Measurements from ENCODE around the gene R3HDM1. TPM values are rescaled to one million over a fixed set of nuclear protein-coding genes. Genes with fewer than 3 reads are reported as not detected.

R3HDM1 gene
- total and polyA plus RNA-seq, 2 of the 4 experiments (the other 2 are of a cell fraction): 5.9 to 38.1 TPM

DNA sequence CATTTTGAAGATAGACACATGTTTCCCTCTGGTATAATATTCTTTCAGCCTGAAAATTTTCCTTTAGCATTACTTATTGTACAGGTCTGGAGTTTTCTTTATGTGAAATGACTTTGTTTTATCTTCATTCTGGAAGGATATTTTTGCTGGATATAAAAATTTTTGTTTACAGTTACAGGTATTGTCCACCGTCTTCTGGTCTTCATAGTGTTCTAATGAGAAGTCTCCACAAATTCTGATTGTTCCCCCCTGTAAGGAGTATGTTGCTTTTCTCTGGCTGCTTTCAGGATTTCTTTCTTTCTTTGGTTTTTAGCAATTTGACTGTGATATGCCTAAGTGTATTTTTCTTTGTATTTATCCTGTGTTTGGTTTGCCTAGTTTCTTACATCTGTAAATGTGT, 225.4 kb downstream of the R3HDM1 start:
- Histone ChIP-seq H2BK15ac (ENCODE audit: low read depth, low read length) (no peak overlapping the region), H3K27ac (ENCODE audit: insufficient read depth, low read length) (no peak overlapping the region), H3K4ac (ENCODE audit: low read depth, low read length) (no peak overlapping the region), H2AK5ac (ENCODE audit: low read depth, low read length) (no peak overlapping the region), H3K18ac (ENCODE audit: low read depth, low read length) (no peak overlapping the region), H3K4me1 (ENCODE audit: control insufficient read depth, insufficient read depth, low read length) (no peaks in the 10 kb centered on the region), H2AK9ac (replicated peaks; ENCODE audit: low read depth, low read length, poor library complexity) (no peak overlapping the region), H2BK5ac (ENCODE audit: low read depth, low read length, poor library complexity, severe bottlenecking) (no peak overlapping the region), H4K5ac (ENCODE audit: low read depth, low read length) (no peak overlapping the region), H3K4me2 (ENCODE audit: low read depth, low read length) (no peak overlapping the region), H3K23ac (ENCODE audit: low read depth, low read length) (no peak overlapping the region), H3K56ac (ENCODE audit: extremely low read depth, insufficient read depth, low read length) (no peak overlapping the region), H3K79me1 (ENCODE audit: low read depth in 1 of 2, low read length in 2 of 2) (peaks cover 14 to 19% of the 10 kb centered on the region in 2 experiments), H3K9ac (ENCODE audit: low read depth, low read length) (no peak overlapping the region), H2BK120ac (ENCODE audit: low read depth, low read length) (no peak overlapping the region), H3K14ac (replicated peaks; ENCODE audit: low read depth, low read length) (no peak overlapping the region), H4K20me1 (ENCODE audit: insufficient read depth, low read length) (peaks cover 3% of the 10 kb centered on the region; the same call in 1 of the 2 replicates), H4K91ac (ENCODE audit: insufficient read depth, low read depth, low read length) (no peak overlapping the region), H4K8ac (ENCODE audit: low read depth in 2 of 2, low read length in 2 of 2) (no peak overlapping the region), H3K27me3 (ENCODE audit: control insufficient read depth, insufficient read depth, low read length) (no peaks in the 10 kb centered on the region), H3K9me3 (ENCODE audit: control insufficient read depth, insufficient read depth, low read length) (peaks cover 2% of the 10 kb centered on the region; the same call in 1 of the 2 replicates), H2AFZ (replicated peaks; ENCODE audit: low read length, poor library complexity) (no peak overlapping the region), H2BK20ac (ENCODE audit: low read depth, low read length) (no peak overlapping the region), H3K9me1 (ENCODE audit: insufficient read depth, low read length) (peaks cover 3% of the 10 kb centered on the region; the same call in 1 of the 2 replicates), H3K36me3 (ENCODE audit: control insufficient read depth, insufficient read depth, low read length) (peaks cover 46% of the 10 kb centered on the region), H3K4me3 (ENCODE audit: insufficient read depth, low read depth, low read length) (no peak overlapping the region)
- in situ Hi-C loops (cut with MboI; ENCODE audit: low sequenced_read_pairs): no loop called here
- intact Hi-C loops (cut with micrococcal nuclease): loop anchor here (2.0 kb wide), 1 partner anchor 22 kb away; no protein-coding TSS in a partner anchor
- ATAC-seq (ENCODE audit: low read depth): no peak
- POLR2A ChIA-PET (ENCODE audit: unreplicated experiment): interaction anchor here (1.1 kb wide), 1 partner anchor 14 kb away, joined by 3 read pairs; no protein-coding TSS in a partner anchor
- CTCF ChIA-PET: interaction anchor here (1.9 kb wide), 1 partner anchor 12 kb away, joined by 8 read pairs; no protein-coding TSS in a partner anchor
- no peak for TF ChIP-seq CEBPB (IDR thresholded peaks at IDR 0.05; ENCODE audit: low read depth, low read length)
- TF ChIP-seq RAD21 (IDR thresholded peaks at IDR 0.05; ENCODE audit: low read length): no peak
- TF ChIP-seq SMC3 (IDR thresholded peaks at IDR 0.05; ENCODE audit: low read depth, low read length): no peak
- TF ChIP-seq, protein P1, sequence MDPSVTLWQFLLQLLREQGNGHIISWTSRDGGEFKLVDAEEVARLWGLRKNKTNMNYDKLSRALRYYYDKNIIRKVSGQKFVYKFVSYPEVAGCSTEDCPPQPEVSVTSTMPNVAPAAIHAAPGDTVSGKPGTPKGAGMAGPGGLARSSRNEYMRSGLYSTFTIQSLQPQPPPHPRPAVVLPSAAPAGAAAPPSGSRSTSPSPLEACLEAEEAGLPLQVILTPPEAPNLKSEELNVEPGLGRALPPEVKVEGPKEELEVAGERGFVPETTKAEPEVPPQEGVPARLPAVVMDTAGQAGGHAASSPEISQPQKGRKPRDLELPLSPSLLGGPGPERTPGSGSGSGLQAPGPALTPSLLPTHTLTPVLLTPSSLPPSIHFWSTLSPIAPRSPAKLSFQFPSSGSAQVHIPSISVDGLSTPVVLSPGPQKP (IDR thresholded peaks at IDR 0.05; ENCODE audit: borderline replicate concordance, low read depth, low read length): no peak
- no peak for TF ChIP-seq MAZ (IDR thresholded peaks at IDR 0.05; ENCODE audit: borderline replicate concordance, low read depth, low read length)
- no peak for TF ChIP-seq CHD1 (IDR thresholded peaks at IDR 0.05; ENCODE audit: low read depth, low read length)
- no peak for TF ChIP-seq RCOR1 (IDR thresholded peaks at IDR 0.05; ENCODE audit: insufficient replicate concordance, low read length)
- TF ChIP-seq POLR2A (IDR thresholded peaks at IDR 0.05; ENCODE audit: low read depth, low read length): no peak
- TF ChIP-seq, protein P2, sequence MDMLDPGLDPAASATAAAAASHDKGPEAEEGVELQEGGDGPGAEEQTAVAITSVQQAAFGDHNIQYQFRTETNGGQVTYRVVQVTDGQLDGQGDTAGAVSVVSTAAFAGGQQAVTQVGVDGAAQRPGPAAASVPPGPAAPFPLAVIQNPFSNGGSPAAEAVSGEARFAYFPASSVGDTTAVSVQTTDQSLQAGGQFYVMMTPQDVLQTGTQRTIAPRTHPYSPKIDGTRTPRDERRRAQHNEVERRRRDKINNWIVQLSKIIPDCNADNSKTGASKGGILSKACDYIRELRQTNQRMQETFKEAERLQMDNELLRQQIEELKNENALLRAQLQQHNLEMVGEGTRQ (IDR thresholded peaks at IDR 0.05; ENCODE audit: low read depth, low read length): no peak
- no peak for TF ChIP-seq NFE2L2 (IDR thresholded peaks at IDR 0.05; ENCODE audit: low read depth, low read length)
- no peak for TF ChIP-seq BHLHE40 (IDR thresholded peaks at IDR 0.05; ENCODE audit: low read depth, low read length)
- no peak for TF ChIP-seq MAFK (IDR thresholded peaks at IDR 0.05; ENCODE audit: low read depth, low read length)
- TF ChIP-seq MXI1 (IDR thresholded peaks at IDR 0.05; ENCODE audit: borderline replicate concordance, low read depth, low read length): no peak
- TF ChIP-seq, protein P3, sequence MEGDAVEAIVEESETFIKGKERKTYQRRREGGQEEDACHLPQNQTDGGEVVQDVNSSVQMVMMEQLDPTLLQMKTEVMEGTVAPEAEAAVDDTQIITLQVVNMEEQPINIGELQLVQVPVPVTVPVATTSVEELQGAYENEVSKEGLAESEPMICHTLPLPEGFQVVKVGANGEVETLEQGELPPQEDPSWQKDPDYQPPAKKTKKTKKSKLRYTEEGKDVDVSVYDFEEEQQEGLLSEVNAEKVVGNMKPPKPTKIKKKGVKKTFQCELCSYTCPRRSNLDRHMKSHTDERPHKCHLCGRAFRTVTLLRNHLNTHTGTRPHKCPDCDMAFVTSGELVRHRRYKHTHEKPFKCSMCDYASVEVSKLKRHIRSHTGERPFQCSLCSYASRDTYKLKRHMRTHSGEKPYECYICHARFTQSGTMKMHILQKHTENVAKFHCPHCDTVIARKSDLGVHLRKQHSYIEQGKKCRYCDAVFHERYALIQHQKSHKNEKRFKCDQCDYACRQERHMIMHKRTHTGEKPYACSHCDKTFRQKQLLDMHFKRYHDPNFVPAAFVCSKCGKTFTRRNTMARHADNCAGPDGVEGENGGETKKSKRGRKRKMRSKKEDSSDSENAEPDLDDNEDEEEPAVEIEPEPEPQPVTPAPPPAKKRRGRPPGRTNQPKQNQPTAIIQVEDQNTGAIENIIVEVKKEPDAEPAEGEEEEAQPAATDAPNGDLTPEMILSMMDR (conservative IDR thresholded peaks at IDR 0.05; ENCODE audit: low read depth, low read length): no peak
- no peak for TF ChIP-seq RFX5 (IDR thresholded peaks at IDR 0.05; ENCODE audit: low read depth, low read length)
- TF ChIP-seq FOS (IDR thresholded peaks at IDR 0.05; ENCODE audit: low read depth, low read length): no peak
- no CpG with 5 or more reads among the region's 1 CpG for WGBS, 2 experiments (ENCODE audit: extremely low coverage in 2 of 2, insufficient read length in 1 of 2)
- no TSS peak for BruUV-seq (replicated peaks)
- DNase-seq: no peak
- dilution Hi-C loops (cut with HindIII; ENCODE audit: low sequenced_read_pairs, unreplicated experiment): no loop called here
